ENCODE measurements around the gene PLK2. TPM values are rescaled to one million over a fixed set of nuclear protein-coding genes. Genes with fewer than 3 reads are reported as not detected.

Gene PLK2
- total RNA-seq, 1 donor from 2014 or later: 117 TPM

- DNase-seq (ENCODE audit: low spot score): no peak
- intact Hi-C loops (cut with DNase I): loop anchor here (5.0 to 10.0 kb wide), 2 partner anchors 89 to 136 kb away; no protein-coding TSS in a partner anchor
Measured at GRCh38 chr5:58453306-58453705, 6.6 kb downstream of the PLK2 start.

- intact Hi-C loops (cut with DNase I): loop anchor here (5.0 to 10.0 kb wide), 2 partner anchors 88 to 135 kb away; no protein-coding TSS in a partner anchor
- no peak for DNase-seq (ENCODE audit: low spot score)
Measured at GRCh38 chr5:58452566-58453258, 7.2 kb downstream of the PLK2 start.

- no peak for DNase-seq (ENCODE audit: low spot score)
- intact Hi-C loops (cut with DNase I): loop anchor here (5.0 to 10.0 kb wide), 2 partner anchors 87 to 135 kb away; no protein-coding TSS in a partner anchor
Measured at GRCh38 chr5:58451732-58452565, 7.9 kb downstream of the PLK2 start.

GRCh38 chr5:58450811-58451629 lies 8.9 kb downstream of the PLK2 start:
- intact Hi-C loops (cut with DNase I): loop anchor here (5.0 to 10.0 kb wide), 2 partner anchors 86 to 134 kb away; no protein-coding TSS in a partner anchor
- DNase-seq (ENCODE audit: low spot score): no peak

- intact Hi-C loops (cut with DNase I): loop anchor here (5.0 to 10.0 kb wide), 2 partner anchors 85 to 133 kb away; no protein-coding TSS in a partner anchor
- DNase-seq (ENCODE audit: low spot score): no peak
Measured at GRCh38 chr5:58450018-58450417, 9.9 kb downstream of the PLK2 start.

- DNase-seq (ENCODE audit: low spot score): no peak
- intact Hi-C loops (cut with DNase I): no loop called here
Measured at GRCh38 chr5:58447226-58447625, 12.7 kb downstream of the PLK2 start.

- intact Hi-C loops (cut with DNase I): no loop called here
- no peak for DNase-seq (ENCODE audit: low spot score)
Measured at GRCh38 chr5:58446024-58446423, 13.9 kb downstream of the PLK2 start.

- intact Hi-C loops (cut with DNase I): no loop called here
- no peak for DNase-seq (ENCODE audit: low spot score)
Measured at GRCh38 chr5:58444805-58445204, 15.1 kb downstream of the PLK2 start.

GRCh38 chr5:58440901-58441460 lies 18.9 kb downstream of the PLK2 start:
- intact Hi-C loops (cut with DNase I): no loop called here
- no peak for DNase-seq (ENCODE audit: low spot score)

- intact Hi-C loops (cut with DNase I): no loop called here
Measured at GRCh38 chr5:58439094-58439644, 20.7 kb downstream of the PLK2 start.

GRCh38 chr5:58437661-58438060 lies 22.2 kb downstream of the PLK2 start:
- no peak for DNase-seq (ENCODE audit: low spot score)
- intact Hi-C loops (cut with DNase I): no loop called here

More at GRCh38 chr5:58439094-58439644, 20.7 kb downstream of the PLK2 start:
- no peak for DNase-seq (ENCODE audit: low spot score)

GRCh38 chr5:58431832-58432231 lies 28.1 kb downstream of the PLK2 start:
- intact Hi-C loops (cut with DNase I): no loop called here

GRCh38 chr5:58412932-58413331 lies 47.0 kb downstream of the PLK2 start:
- DNase-seq (ENCODE audit: low spot score): no peak
- intact Hi-C loops (cut with DNase I): no loop called here

More at GRCh38 chr5:58431832-58432231, 28.1 kb downstream of the PLK2 start:
- no peak for DNase-seq (ENCODE audit: low spot score)

- intact Hi-C loops (cut with DNase I): no loop called here
- DNase-seq (ENCODE audit: low spot score): no peak
Measured at GRCh38 chr5:58412081-58412480, 47.8 kb downstream of the PLK2 start.

- intact Hi-C loops (cut with DNase I): no loop called here
- DNase-seq (ENCODE audit: low spot score): no peak
Measured at GRCh38 chr5:58411372-58411771, 48.5 kb downstream of the PLK2 start.

- intact Hi-C loops (cut with DNase I): no loop called here
- no peak for DNase-seq (ENCODE audit: low spot score)
Measured at GRCh38 chr5:58410441-58410840, 49.4 kb downstream of the PLK2 start.

GRCh38 chr5:58407042-58407719 lies 52.7 kb downstream of the PLK2 start:
- no peak for DNase-seq (ENCODE audit: low spot score)
- intact Hi-C loops (cut with DNase I): no loop called here

- intact Hi-C loops (cut with DNase I): no loop called here
- DNase-seq (ENCODE audit: low spot score): no peak
Measured at GRCh38 chr5:58406394-58406793, 53.5 kb downstream of the PLK2 start.

- intact Hi-C loops (cut with DNase I): no loop called here
- no peak for DNase-seq (ENCODE audit: low spot score)
Measured at GRCh38 chr5:58405175-58405574, 54.7 kb downstream of the PLK2 start.
